ENCODE results near the gene GRM7.

Gene GRM7

DNA sequence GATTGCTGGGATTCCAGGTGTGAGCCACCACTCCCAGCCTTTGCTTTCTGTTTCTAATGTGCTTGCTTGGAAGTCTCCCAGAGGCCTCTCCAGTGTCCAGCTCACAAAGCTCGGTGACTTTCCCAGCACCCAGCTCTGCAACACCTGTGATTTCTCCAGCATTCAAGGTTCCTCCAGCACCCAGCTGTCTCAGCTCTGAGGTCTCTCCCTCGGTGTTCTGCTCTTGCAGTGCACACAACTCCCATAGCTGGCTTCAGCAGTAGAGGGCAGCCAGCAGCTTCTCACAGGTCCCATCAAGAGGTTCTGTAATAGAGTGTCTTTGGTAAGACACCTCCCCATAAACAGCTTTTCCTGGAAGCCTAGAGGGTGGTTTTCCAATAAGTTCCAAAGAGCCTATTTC, 75.1 kb downstream of the GRM7 start:
- no peak for TF ChIP-seq SPI1 (IDR thresholded peaks at IDR 0.05; ENCODE audit: borderline replicate concordance, low read depth)
- TF ChIP-seq POLR2AphosphoS5 (IDR thresholded peaks at IDR 0.05; ENCODE audit: low read depth), result no peak
- TF ChIP-seq, protein P1, sequence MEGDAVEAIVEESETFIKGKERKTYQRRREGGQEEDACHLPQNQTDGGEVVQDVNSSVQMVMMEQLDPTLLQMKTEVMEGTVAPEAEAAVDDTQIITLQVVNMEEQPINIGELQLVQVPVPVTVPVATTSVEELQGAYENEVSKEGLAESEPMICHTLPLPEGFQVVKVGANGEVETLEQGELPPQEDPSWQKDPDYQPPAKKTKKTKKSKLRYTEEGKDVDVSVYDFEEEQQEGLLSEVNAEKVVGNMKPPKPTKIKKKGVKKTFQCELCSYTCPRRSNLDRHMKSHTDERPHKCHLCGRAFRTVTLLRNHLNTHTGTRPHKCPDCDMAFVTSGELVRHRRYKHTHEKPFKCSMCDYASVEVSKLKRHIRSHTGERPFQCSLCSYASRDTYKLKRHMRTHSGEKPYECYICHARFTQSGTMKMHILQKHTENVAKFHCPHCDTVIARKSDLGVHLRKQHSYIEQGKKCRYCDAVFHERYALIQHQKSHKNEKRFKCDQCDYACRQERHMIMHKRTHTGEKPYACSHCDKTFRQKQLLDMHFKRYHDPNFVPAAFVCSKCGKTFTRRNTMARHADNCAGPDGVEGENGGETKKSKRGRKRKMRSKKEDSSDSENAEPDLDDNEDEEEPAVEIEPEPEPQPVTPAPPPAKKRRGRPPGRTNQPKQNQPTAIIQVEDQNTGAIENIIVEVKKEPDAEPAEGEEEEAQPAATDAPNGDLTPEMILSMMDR (IDR thresholded peaks at IDR 0.05; ENCODE audit: insufficient read depth, low read length), result no peak
- TF ChIP-seq, protein P2, sequence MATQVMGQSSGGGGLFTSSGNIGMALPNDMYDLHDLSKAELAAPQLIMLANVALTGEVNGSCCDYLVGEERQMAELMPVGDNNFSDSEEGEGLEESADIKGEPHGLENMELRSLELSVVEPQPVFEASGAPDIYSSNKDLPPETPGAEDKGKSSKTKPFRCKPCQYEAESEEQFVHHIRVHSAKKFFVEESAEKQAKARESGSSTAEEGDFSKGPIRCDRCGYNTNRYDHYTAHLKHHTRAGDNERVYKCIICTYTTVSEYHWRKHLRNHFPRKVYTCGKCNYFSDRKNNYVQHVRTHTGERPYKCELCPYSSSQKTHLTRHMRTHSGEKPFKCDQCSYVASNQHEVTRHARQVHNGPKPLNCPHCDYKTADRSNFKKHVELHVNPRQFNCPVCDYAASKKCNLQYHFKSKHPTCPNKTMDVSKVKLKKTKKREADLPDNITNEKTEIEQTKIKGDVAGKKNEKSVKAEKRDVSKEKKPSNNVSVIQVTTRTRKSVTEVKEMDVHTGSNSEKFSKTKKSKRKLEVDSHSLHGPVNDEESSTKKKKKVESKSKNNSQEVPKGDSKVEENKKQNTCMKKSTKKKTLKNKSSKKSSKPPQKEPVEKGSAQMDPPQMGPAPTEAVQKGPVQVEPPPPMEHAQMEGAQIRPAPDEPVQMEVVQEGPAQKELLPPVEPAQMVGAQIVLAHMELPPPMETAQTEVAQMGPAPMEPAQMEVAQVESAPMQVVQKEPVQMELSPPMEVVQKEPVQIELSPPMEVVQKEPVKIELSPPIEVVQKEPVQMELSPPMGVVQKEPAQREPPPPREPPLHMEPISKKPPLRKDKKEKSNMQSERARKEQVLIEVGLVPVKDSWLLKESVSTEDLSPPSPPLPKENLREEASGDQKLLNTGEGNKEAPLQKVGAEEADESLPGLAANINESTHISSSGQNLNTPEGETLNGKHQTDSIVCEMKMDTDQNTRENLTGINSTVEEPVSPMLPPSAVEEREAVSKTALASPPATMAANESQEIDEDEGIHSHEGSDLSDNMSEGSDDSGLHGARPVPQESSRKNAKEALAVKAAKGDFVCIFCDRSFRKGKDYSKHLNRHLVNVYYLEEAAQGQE (IDR thresholded peaks at IDR 0.05; ENCODE audit: insufficient replicate concordance, low read depth), result no peak
- no peak for TF ChIP-seq GABPA (IDR thresholded peaks at IDR 0.05; ENCODE audit: low read depth)

DNA sequence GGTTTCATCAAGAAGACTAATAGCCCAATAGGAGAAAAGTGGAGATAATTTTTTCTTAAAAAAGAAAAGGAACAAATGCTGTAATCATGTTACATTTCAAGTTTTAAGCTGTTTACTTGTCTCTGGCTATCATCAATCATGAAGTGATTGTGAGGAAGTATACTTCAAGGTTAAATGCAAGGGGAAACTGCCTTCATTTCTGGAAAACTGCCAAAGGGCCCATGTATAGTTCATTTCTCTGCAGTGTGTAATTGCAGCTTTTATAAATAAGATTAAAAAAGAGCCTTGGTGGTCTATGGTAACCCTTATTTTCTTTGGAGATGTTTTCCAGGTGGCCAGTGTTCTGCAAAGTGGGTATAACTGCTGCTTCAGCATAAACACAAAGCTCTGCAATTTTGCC, 101.9 kb downstream of the GRM7 start:
- no peak for DNase-seq (ENCODE audit: low read depth in 1 of 2, low spot score in 1 of 2)
- Histone ChIP-seq H3K27me3 (ENCODE audit: insufficient read depth, poor library complexity, severe bottlenecking) (no peaks in the 10 kb centered on the region), H3K27ac (replicated peaks) (no peak overlapping the region), H3K4me3 (replicated peaks; ENCODE audit: insufficient read depth, low read length) (no peak overlapping the region)
- TF ChIP-seq, protein P2 (IDR thresholded peaks at IDR 0.05; ENCODE audit: insufficient replicate concordance, low read depth), result no peak
- TF ChIP-seq POLR2AphosphoS5 (IDR thresholded peaks at IDR 0.05; ENCODE audit: low read depth) (no peak), GABPA (IDR thresholded peaks at IDR 0.05; ENCODE audit: low read depth) (no peak), SPI1 (IDR thresholded peaks at IDR 0.05; ENCODE audit: borderline replicate concordance, low read depth) (no peak)
- TF ChIP-seq, protein P1 (IDR thresholded peaks at IDR 0.05; ENCODE audit: insufficient read depth, low read length), result no peak

More for the DNA sequence above, 75.1 kb downstream of the GRM7 start:
- Histone ChIP-seq H3K27me3 (ENCODE audit: insufficient read depth, poor library complexity, severe bottlenecking) (no peaks in the 10 kb centered on the region), H3K27ac (replicated peaks) (no peak overlapping the region), H3K4me3 (replicated peaks; ENCODE audit: insufficient read depth, low read length) (no peak overlapping the region)
- DNase-seq (ENCODE audit: low read depth in 1 of 2, low spot score in 1 of 2), result no peak

DNA sequence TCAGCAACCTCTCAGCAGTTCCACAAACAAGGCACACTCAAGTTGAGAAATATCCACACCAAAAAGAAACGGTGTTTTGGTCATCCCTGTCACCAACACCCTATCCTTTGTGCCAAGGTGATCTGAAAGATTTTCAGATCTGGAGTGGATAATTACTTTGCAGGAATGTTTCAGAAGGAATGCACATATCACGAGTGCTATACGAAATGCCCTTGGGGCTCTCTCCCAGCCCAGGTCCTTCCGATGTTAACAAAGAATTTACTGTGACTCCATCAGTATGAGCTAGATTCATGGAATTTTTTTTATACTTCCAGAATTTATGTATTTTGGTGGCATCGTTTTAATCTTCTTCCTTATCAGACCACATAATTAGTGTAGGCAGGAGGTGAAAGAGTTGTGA, 105.0 kb downstream of the GRM7 start:
- Histone ChIP-seq H3K4me3 (replicated peaks; ENCODE audit: insufficient read depth, low read length) (no peak overlapping the region), H3K27ac (replicated peaks) (no peak overlapping the region), H3K27me3 (ENCODE audit: insufficient read depth, poor library complexity, severe bottlenecking) (no peaks in the 10 kb centered on the region)
- TF ChIP-seq POLR2AphosphoS5 (IDR thresholded peaks at IDR 0.05; ENCODE audit: low read depth) (no peak), SPI1 (IDR thresholded peaks at IDR 0.05; ENCODE audit: borderline replicate concordance, low read depth) (no peak), GABPA (IDR thresholded peaks at IDR 0.05; ENCODE audit: low read depth) (no peak)
- TF ChIP-seq, protein P1 (IDR thresholded peaks at IDR 0.05; ENCODE audit: insufficient read depth, low read length), result no peak
- TF ChIP-seq, protein P2 (IDR thresholded peaks at IDR 0.05; ENCODE audit: insufficient replicate concordance, low read depth), result no peak
- no peak for DNase-seq (ENCODE audit: low read depth in 1 of 2, low spot score in 1 of 2)

All from HL-60 (cell line).